Caki2 (cell line): ENCODE measurements around the gene ASTN2. TPM values are rescaled to one million over a fixed set of nuclear protein-coding genes. Genes with fewer than 3 reads are reported as not detected.

Experiments
- DNase-seq: peaks from one replicate; pipeline ENCODE4 v3.0.0-alpha.2; 2015; ENCODE audit warnings: low read depth
- in situ Hi-C: cut with HindIII; loops from 2 replicates; pipeline ENCODE4 v1.10.0; 2016; ENCODE audit warnings: low sequenced_read_pairs, low pct_unique_long_range_greater_than_20kb, mixed read lengths
- total RNA-seq: library from RNA; depleted of rRNA; stranded (reverse); fragments of >200 nt; shearing (Covaris generic); gene quantifications from 2 replicates; pipeline ENCODE4 v1.2.3, GENCODE V29; 2014; ENCODE audit warnings: low replicate concordance

Gene ASTN2
- total RNA-seq, 1 experiment from 2014 or later: 25.1 TPM

GRCh38 chr9:116524778-116525470 is 889.9 kb downstream of the ASTN2 start:
- in situ Hi-C loops: no loop called here
- DNase-seq: no peak

DNA sequence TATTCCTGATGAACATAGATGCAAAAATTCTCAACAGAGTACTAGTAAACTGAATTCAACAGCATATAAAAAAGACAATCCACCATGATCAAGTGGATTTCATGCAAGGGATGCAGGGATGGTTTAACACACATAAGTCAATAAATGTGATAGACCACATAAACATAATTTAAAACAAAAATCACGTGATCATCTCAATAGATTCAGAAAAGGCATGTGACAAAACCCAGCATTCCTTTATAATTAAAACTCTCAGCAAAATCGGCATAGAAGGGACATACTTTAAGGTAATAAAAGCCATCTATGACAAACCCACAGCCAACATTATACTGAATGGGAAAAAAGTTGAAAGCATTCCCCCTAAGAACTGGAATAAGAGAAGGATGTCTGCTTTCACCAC is 894.6 kb downstream of the ASTN2 start:
- in situ Hi-C loops: no loop called here
- no peak for DNase-seq

DNA sequence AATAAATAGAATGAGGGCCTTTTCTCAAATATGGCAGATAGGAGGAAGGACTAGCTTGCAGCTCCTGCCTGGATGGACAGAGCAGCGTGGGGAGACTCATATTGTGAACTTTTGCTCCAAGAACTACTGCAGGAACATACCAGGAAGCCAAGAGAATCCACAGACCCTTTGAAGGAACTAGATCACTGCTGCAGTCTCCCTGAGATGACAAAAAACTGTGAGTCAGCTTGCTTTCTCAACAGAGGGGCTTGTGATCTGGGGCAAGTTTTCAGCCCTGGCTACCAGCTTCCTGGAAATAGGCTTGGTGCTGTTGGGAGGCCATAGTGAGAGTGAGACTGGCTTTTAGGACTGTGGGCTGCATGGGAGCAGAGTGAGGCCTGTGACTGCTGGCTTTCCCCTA is 898.4 kb downstream of the ASTN2 start:
- DNase-seq: no peak
- in situ Hi-C loops: no loop called here

DNA sequence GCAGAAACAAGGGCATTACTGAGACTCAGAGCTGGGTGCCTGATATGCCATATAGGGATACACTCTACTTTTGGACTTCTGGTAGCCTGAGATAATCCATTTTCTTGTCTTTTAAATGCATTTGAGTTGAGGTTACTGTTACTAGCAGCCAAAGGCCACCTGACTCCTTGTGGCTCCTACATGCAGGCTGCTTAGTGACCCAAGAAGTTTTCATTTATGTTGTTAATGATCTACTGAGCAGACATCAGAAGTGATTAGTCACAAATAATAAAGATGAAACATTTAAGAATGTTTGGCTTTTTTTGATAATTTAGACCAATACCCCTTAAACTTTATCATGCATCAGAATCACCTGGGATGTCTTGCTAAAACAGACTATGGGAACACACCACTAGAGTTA is 899.3 kb downstream of the ASTN2 start:
- DNase-seq: peak; percentile 29

DNA sequence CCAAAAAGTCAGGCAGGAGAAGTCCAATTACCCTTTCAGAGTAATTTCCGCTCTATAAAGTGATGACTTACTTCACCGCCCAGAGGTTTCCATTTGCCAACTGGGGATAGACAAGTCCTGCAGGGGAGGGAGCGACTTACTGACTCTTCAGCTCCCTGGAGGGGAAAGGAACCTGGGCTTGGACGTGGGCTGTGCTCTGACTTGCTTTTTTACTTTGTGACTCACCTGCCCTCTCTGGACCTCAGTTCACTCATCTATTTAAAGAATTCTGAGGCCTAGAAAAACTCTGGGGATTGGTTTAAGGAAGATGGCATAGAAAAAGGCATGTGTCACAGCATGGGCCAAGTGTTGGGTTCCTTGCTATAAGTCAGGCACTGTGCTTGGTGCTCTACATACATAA is 908.2 kb downstream of the ASTN2 start:
- in situ Hi-C loops: no loop called here
- peak; percentile 29 for DNase-seq

More for the DNA sequence above, 899.3 kb downstream of the ASTN2 start:
- in situ Hi-C loops: no loop called here

DNA sequence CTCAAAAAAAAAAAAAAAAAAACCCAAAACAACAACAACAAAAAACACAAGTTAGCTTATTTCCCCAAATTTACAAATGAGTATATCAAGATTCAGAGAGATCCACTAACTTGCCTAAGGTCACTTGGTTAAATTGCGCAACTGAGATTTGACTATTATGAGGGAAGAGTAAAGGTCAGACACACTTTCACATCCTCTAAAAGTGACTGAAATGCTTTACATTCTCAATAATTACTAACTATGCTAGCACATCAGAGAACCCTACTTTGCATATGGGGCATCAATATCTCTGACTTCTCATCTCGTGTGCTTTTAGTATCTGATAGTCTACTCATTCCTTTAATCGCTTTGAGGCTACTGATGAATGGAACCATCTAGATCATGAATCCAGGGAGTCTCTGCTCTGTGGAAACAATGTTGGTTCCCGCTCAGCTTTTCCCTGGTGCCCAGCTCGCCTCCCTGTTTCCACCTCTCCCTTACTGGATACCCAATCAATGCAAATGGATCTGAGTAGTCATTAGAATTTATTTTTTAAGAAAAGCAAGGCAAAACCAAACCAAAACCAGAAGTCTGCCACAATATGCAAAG is 909.9 kb downstream of the ASTN2 start:
- in situ Hi-C loops: no loop called here
- no peak for DNase-seq

DNA sequence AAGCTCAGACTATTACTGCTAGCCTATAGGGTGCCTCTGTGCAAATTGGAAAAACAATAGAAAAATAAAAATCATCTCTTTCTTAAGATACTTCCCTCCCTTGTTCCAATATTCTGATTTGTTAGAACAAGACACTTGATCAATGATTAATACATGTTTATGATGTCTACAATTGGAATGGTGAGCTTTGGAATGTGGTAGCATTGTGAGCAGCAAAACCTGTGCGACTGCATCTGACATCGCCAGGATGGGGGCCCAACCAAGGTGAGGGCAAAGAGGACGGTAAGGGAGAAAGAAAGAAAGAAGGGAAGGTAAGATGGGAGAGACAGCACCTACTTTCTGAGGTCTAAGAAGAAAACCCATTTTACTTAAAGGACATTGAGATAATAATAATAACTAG is 910.8 kb downstream of the ASTN2 start:
- in situ Hi-C loops: no loop called here
- no peak for DNase-seq

- DNase-seq: no peak
- in situ Hi-C loops: no loop called here
Measured at GRCh38 chr9:116502746-116503145, 912.1 kb downstream of the ASTN2 start.

DNA sequence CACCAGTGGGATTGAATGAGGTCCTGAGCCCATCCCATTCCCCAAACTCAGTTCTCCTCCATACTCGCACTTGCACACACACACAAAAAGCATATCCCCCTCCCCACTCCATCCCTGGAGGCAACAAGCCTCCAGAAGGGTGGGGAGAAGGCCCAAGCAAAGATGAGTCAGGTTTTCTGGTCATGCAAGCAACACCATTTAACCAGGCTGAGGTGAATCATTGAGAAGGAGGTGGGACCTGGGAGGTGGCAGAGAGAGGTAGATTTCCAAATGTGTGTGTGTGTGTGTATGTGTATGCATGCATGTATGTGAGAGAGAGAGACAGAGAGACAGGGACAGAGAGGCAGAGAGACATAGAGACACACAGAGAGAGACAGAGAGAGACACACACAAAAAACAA is 913.0 kb downstream of the ASTN2 start:
- in situ Hi-C loops: no loop called here

GRCh38 chr9:116499986-116500871 is 914.6 kb downstream of the ASTN2 start:
- in situ Hi-C loops: no loop called here
- DNase-seq: peak; percentile 68

More for the DNA sequence above, 913.0 kb downstream of the ASTN2 start:
- peak; percentile 73 for DNase-seq

GRCh38 chr9:116499434-116499833 is 915.4 kb downstream of the ASTN2 start:
- no peak for DNase-seq
- in situ Hi-C loops: no loop called here

DNA sequence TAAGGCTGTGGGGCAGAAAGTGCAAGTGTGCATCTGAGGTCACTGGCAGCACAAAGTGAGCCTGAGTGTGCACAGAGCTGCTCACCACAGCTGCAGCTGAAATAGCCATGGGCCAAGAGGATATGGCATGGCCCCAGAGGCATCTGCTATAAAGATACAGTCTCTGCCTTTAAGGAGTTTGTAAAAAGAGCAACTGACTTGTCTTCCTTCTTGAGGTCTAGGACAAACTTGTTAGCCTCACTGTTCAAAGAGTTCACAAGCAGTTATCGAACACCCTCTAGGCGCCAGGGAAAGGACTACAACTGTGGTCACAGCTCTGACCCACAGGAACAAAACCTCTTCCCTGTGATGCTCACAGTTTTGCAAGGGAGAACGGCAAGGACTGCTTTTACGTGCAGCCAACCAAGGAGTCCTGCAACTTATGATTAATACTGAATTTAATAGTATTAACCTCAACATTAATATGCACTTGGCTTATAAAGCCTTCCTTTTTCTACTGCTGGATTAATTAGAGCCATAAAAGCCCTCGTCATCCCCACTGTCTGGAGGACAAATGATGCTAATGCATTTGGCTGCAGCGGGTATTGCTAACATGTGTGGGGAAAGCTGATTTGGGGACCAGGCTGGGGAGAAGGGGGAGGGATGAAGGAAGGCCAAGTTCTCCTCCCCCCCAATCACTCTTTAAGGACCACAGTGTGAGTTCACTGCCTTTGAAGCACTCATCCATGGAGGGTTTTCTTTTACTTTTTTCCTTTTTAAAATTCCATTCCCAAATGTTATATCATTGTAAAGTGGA is 917.6 kb downstream of the ASTN2 start:
- in situ Hi-C loops: no loop called here
- no peak for DNase-seq

- no peak for DNase-seq
- in situ Hi-C loops: no loop called here
Measured at GRCh38 chr9:116496167-116496566, 918.7 kb downstream of the ASTN2 start.

- in situ Hi-C loops: no loop called here
Measured at GRCh38 chr9:116495725-116496124, 919.1 kb downstream of the ASTN2 start.

DNA sequence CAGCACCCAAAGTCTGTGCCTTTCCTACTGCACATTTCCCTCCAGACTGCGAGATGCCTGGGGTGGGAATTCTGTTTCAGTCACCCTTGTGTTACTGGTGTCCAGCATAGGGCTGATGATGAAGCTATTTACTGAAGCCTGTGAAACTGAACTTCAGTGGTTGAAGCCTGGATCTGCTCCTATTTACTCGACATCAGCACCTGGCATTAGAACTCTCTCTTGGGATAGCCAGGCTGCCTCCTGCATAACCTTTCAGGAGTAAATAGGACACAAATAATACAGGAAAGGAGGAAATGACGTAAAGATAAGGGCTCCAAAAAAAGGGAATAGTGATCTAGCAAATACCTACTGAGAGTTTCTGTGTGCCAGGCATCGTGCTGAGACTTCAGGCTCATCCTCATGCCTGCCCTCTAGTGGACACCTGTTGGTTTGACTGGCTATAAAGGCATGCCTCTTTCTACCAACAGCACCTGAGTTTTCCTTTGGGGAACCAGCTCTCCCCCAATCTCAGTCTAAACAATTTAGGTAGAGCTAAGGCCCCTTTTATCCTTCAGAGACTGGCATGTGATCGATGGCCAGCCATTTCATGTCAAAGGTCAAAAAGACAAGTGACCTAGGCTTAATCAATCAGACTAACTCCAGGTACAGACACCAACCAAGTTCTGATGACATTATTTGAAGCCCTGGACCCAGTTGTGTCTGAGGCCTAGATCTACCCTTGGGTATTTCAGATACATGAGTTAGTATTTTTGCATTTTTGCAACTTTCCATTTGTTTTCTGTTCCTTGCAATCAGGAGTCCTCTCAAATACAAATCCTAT is 919.8 kb downstream of the ASTN2 start:
- in situ Hi-C loops: no loop called here
- no peak for DNase-seq

More at GRCh38 chr9:116495725-116496124, 919.1 kb downstream of the ASTN2 start:
- DNase-seq: no peak

DNA sequence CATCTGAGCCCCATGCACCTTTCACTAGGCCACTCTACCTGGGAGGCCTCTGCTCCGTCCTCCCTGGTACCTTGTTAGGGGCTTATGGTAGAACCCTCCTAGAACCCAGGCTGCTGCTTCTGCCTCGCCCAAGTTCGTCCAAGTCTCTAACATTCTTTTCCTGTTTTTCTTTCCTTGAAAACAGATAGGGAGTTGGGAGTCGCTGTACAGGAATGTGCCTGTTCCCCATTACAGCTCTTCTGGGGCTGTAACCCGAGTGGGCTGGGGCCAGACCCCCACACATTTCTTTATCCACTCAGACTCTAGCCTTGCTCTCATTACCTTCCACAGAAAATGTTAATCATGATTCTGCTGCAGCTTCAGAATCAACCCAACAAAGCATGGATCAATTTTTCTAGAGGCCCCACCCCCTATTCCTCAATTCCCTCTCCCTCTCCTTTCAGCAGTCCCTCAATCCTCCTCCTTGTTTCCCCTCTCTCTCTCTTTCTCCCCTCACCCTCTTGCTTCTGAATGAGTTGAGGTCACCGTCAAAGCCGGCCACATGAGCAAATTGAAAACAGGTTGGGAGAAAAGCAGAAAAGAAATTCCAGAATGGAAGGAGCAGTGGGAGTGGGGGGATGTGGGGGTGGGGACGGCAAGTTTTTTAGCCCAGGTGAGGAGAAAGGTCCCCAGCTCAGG is 921.5 kb downstream of the ASTN2 start:
- no peak for DNase-seq
- in situ Hi-C loops: no loop called here

GRCh38 chr9:116491659-116492058 is 923.2 kb downstream of the ASTN2 start:
- no peak for DNase-seq

More at GRCh38 chr9:116491659-116492058, 923.2 kb downstream of the ASTN2 start:
- in situ Hi-C loops: no loop called here
